Measurements from ENCODE around the gene SIGLEC12.

The SIGLEC12 gene

DNA sequence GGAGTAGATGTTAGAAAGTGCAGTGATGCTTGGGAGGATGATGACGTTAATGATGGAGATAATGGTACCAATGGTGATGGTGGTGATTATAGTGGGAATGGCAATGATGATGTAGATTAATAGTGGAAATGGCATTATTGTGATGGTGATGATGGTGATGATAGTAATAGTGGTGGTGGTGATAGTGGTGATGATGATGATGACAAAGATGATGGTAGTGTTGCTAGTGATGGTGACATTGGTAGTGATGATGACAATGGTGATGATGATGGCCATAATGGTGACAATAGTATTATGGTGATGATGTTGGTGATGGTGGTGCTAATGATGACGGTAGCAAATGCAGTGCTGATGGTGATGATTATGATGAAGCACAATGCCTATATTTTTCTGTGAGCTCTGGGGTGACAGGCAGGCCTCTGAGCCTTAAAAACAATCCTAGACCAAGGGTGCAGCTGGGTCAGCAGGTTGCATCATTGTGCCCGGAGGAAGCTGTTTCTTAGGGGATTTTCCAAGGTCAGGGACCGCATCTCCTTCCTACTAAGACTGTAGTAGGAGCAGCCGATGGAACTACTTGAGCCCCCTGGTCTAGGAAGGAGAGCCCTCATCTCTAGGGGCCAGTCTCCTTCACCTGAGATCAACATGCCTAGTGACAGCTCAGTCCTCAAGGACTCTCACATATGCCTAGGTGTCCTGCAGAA lies 15.5 kb downstream of the SIGLEC12 start:
- Histone ChIP-seq H3K27me3 (replicated peaks; ENCODE audit: insufficient read depth, low read length) (no peaks in the 10 kb centered on the region), H3K4me3 (ENCODE audit: low read length) (no peak overlapping the region), H3K79me2 (ENCODE audit: low read length) (no peaks in the 10 kb centered on the region), H3K36me3 (replicated peaks; ENCODE audit: insufficient read depth, low read length) (no peaks in the 10 kb centered on the region), H3F3A (ENCODE audit: insufficient read depth, low read length) (no peaks in the 10 kb centered on the region), H2AFZ (ENCODE audit: low read length) (no peak overlapping the region), H3K4me1 (ENCODE audit: low read length) (no peaks in the 10 kb centered on the region), H3K9me2 (replicated peaks; ENCODE audit: insufficient read depth, low read length) (no peaks in the 10 kb centered on the region), H3K9me3 (replicated peaks; ENCODE audit: insufficient read depth, low read length) (no peaks in the 10 kb centered on the region), H3K4me2 (ENCODE audit: low read depth, low read length) (no peak overlapping the region), H3K27ac (ENCODE audit: low read length) (no peak overlapping the region), H4K20me1 (ENCODE audit: insufficient read depth, low read length) (no peaks in the 10 kb centered on the region), H3K9ac (ENCODE audit: low read length) (no peak overlapping the region)
- no peak for TF ChIP-seq EZH2 (optimal IDR thresholded peaks at IDR 0.05; ENCODE audit: low read depth, low read length)
- no peak for TF ChIP-seq EZH2phosphoT487 (IDR thresholded peaks at IDR 0.05; ENCODE audit: low read length)
- TF ChIP-seq, protein P1, sequence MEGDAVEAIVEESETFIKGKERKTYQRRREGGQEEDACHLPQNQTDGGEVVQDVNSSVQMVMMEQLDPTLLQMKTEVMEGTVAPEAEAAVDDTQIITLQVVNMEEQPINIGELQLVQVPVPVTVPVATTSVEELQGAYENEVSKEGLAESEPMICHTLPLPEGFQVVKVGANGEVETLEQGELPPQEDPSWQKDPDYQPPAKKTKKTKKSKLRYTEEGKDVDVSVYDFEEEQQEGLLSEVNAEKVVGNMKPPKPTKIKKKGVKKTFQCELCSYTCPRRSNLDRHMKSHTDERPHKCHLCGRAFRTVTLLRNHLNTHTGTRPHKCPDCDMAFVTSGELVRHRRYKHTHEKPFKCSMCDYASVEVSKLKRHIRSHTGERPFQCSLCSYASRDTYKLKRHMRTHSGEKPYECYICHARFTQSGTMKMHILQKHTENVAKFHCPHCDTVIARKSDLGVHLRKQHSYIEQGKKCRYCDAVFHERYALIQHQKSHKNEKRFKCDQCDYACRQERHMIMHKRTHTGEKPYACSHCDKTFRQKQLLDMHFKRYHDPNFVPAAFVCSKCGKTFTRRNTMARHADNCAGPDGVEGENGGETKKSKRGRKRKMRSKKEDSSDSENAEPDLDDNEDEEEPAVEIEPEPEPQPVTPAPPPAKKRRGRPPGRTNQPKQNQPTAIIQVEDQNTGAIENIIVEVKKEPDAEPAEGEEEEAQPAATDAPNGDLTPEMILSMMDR (IDR thresholded peaks at IDR 0.05; ENCODE audit: low read length), result no peak
- no peak for DNase-seq

DNA sequence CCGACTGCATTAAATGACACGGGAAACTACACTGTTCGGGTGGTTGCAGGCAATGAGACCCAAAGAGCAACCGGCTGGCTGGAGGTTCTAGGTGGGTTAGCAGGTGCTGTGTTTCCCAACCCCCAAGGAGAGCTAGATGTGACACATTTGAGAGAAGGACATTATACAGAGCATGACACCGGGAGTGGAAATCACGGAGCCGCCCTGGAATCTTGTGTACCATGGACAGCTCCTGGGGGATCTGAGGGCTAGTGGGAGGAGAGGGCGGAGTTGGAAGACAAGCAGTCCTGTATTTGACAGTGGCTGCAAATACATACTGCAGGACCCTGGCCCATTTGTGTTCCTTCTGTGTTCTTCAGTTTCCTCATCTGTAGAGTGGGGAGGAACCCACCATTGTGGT lies 21.0 kb downstream of the SIGLEC12 start:
- Histone ChIP-seq H3K4me1 (ENCODE audit: low read length) (no peaks in the 10 kb centered on the region), H2AFZ (ENCODE audit: low read length) (no peak overlapping the region), H3K79me2 (ENCODE audit: low read length) (no peaks in the 10 kb centered on the region), H3K9ac (ENCODE audit: low read length) (no peak overlapping the region), H3K9me3 (replicated peaks; ENCODE audit: insufficient read depth, low read length) (no peaks in the 10 kb centered on the region), H4K20me1 (ENCODE audit: insufficient read depth, low read length) (no peaks in the 10 kb centered on the region), H3K9me2 (replicated peaks; ENCODE audit: insufficient read depth, low read length) (no peaks in the 10 kb centered on the region), H3K4me2 (ENCODE audit: low read depth, low read length) (no peak overlapping the region), H3F3A (ENCODE audit: insufficient read depth, low read length) (no peaks in the 10 kb centered on the region), H3K27ac (ENCODE audit: low read length) (no peak overlapping the region), H3K4me3 (ENCODE audit: low read length) (no peak overlapping the region), H3K36me3 (replicated peaks; ENCODE audit: insufficient read depth, low read length) (no peaks in the 10 kb centered on the region), H3K27me3 (replicated peaks; ENCODE audit: insufficient read depth, low read length) (no peaks in the 10 kb centered on the region)
- DNase-seq, result no peak
- TF ChIP-seq EZH2phosphoT487 (IDR thresholded peaks at IDR 0.05; ENCODE audit: low read length), result no peak
- TF ChIP-seq, protein P1 (IDR thresholded peaks at IDR 0.05; ENCODE audit: low read length), result no peak
- no peak for TF ChIP-seq EZH2 (optimal IDR thresholded peaks at IDR 0.05; ENCODE audit: low read depth, low read length)

DNA sequence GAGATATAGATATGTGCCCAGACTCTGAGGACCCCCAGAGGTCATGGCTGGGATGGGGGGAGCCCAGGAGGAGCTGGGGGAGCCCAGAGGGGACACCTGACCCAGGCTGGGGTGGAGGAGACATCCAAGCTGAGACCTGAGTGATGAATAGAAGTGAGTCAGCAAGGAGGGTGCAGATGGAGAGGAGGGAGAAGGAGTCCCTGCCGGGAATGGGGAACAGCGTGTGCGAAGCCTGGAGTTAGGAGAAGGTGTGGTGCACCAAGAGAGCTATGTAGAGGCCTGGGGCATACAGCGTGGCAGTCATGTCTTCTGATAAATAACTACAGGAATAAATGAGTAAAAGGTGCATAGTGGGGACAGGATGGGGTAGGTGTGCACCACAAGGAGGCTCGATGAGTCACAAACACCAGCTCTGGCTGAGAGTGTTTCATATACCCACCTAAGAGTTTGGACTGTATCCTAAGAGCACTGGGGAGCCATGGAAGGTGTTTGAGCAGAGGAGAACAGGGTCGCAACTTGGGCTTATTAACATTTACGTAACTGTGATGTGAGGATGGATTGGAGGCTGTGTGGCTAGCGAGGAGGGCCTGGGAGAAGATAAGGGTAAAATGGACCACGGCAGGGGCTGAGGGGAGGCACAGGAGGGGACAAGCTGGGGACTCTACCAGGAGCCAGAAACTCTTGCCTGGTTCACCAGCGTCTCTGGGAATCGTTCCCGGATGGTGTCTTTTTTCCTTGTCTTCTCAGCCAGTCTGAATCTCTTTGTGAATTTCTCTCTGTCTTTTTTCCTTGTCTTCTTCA lies 21.9 kb downstream of the SIGLEC12 start:
- no peaks in the 10 kb centered on the region for H3K36me3 ChIP-seq (replicated peaks; ENCODE audit: insufficient read depth, low read length)
- H3F3A ChIP-seq (ENCODE audit: insufficient read depth, low read length), result no peaks in the 10 kb centered on the region
- TF ChIP-seq EZH2 (optimal IDR thresholded peaks at IDR 0.05; ENCODE audit: low read depth, low read length), result no peak
- no peaks in the 10 kb centered on the region for H4K20me1 ChIP-seq (ENCODE audit: insufficient read depth, low read length)
- no peak overlapping the region for H3K9ac ChIP-seq (ENCODE audit: low read length)
- H3K27me3 ChIP-seq (replicated peaks; ENCODE audit: insufficient read depth, low read length), result no peaks in the 10 kb centered on the region
- DNase-seq, result no peak
- no peak overlapping the region for H3K27ac ChIP-seq (ENCODE audit: low read length)
- no peak overlapping the region for H3K4me2 ChIP-seq (ENCODE audit: low read depth, low read length)
- no peak overlapping the region for H2AFZ ChIP-seq (ENCODE audit: low read length)
- no peaks in the 10 kb centered on the region for H3K79me2 ChIP-seq (ENCODE audit: low read length)
- H3K9me2 ChIP-seq (replicated peaks; ENCODE audit: insufficient read depth, low read length), result no peaks in the 10 kb centered on the region
- H3K4me3 ChIP-seq (ENCODE audit: low read length), result no peak overlapping the region
- H3K9me3 ChIP-seq (replicated peaks; ENCODE audit: insufficient read depth, low read length), result no peaks in the 10 kb centered on the region
- no peaks in the 10 kb centered on the region for H3K4me1 ChIP-seq (ENCODE audit: low read length)

All from MM.1S (cell line).